H9 (cell line): Measurements from ENCODE around the gene BORCS8. TPM values are rescaled to one million over a fixed set of nuclear protein-coding genes. Genes with fewer than 3 reads are reported as not detected.
"Not testable (repeated sequence)": the region's sequence is repeated elsewhere in the genome, so short reads cannot be mapped to it uniquely, and the experiment has no call there.

ENCODE experiments used
- DNase-seq: peaks from one replicate; pipeline ENCODE4 v3.0.0-alpha.2; 2017
- H2AFZ ChIP-seq: one replicate; pipeline ENCODE4 v1.6.1; 2013; ENCODE audit warnings: mild to moderate bottlenecking, low read length, control low read depth, moderate library complexity
- H2AK5ac ChIP-seq: 2 replicates; pipeline ENCODE4 v1.6.1; 2013; ENCODE audit warnings: low read length, control low read depth, mixed read lengths; ENCODE audit not compliant: insufficient read length
- H2BK120ac ChIP-seq: one replicate; pipeline ENCODE4 v1.6.1; 2013; ENCODE audit warnings: low read depth, mild to moderate bottlenecking, low read length, control low read depth, inconsistent platforms; ENCODE audit not compliant: poor library complexity, severe bottlenecking
- H2BK12ac ChIP-seq: 2 replicates; pipeline ENCODE4 v1.6.1; 2013; ENCODE audit warnings: low read length, control low read depth, mixed read lengths, low read depth; ENCODE audit not compliant: insufficient read length
- H2BK15ac ChIP-seq: 2 replicates; pipeline ENCODE4 v1.6.1; 2013; ENCODE audit warnings: low read depth, low read length, control low read depth
- H2BK20ac ChIP-seq: one replicate; pipeline ENCODE4 v1.6.1; 2013; ENCODE audit warnings: low read depth, mild to moderate bottlenecking, low read length, control low read depth, inconsistent platforms; ENCODE audit not compliant: poor library complexity, severe bottlenecking
- H2BK5ac ChIP-seq: 2 replicates; pipeline ENCODE4 v1.6.1; 2013; ENCODE audit warnings: low read length, control low read depth, mixed read lengths; ENCODE audit not compliant: insufficient read length
- H3K14ac ChIP-seq: 2 replicates; pipeline ENCODE4 v1.6.1; 2013; ENCODE audit warnings: low read length, control low read depth; ENCODE audit not compliant: insufficient read depth
- H3K18ac ChIP-seq: 2 replicates; pipeline ENCODE4 v1.6.1; 2013; ENCODE audit warnings: low read depth, mild to moderate bottlenecking, mixed read lengths, low read length, control low read depth; ENCODE audit not compliant: insufficient read length
- H3K23ac ChIP-seq: 2 replicates; pipeline ENCODE4 v1.6.1; 2013; ENCODE audit warnings: low read length, control low read depth, mixed read lengths, low read depth; ENCODE audit not compliant: insufficient read length
- H3K23me2 ChIP-seq: 2 replicates; pipeline ENCODE4 v1.6.1; 2013; ENCODE audit warnings: low read depth, mild to moderate bottlenecking, mixed read lengths, low read length, control low read depth; ENCODE audit not compliant: insufficient read length, poor library complexity, severe bottlenecking
- H3K27ac ChIP-seq: 2 replicates; pipeline ENCODE4 v1.5.1; 2013; ENCODE audit warnings: low read length, control low read depth, mixed read lengths, low read depth; ENCODE audit not compliant: insufficient read length
- H3K27me3 ChIP-seq: 2 replicates; pipeline ENCODE4 v1.6.1; 2013; ENCODE audit warnings: low read length, control low read depth, inconsistent platforms; ENCODE audit not compliant: insufficient read depth
- H3K4ac ChIP-seq: 2 replicates; pipeline ENCODE4 v1.6.1; 2013; ENCODE audit warnings: low read depth, mild to moderate bottlenecking, control low read depth, inconsistent platforms, low read length, moderate library complexity
- H3K4me1 ChIP-seq: 2 replicates; pipeline ENCODE4 v1.6.1; 2013; ENCODE audit warnings: low read length, control low read depth, inconsistent platforms; ENCODE audit not compliant: insufficient read depth
- H3K4me2 ChIP-seq: 2 replicates; pipeline ENCODE4 v1.6.1; 2013; ENCODE audit warnings: low read length, control low read depth, mixed read lengths; ENCODE audit not compliant: insufficient read length, insufficient read depth
- H3K56ac ChIP-seq: 2 replicates; pipeline ENCODE4 v1.6.1; 2013; ENCODE audit warnings: low read depth, mild to moderate bottlenecking, mixed read lengths, low read length, control low read depth; ENCODE audit not compliant: insufficient read length
- H3K79me1 ChIP-seq: 2 replicates; pipeline ENCODE4 v1.6.1; 2013; ENCODE audit warnings: low read depth, mild to moderate bottlenecking, moderate library complexity, low read length, control low read depth, inconsistent platforms; ENCODE audit not compliant: insufficient read depth, poor library complexity, severe bottlenecking
- H3K79me2 ChIP-seq: 2 replicates; pipeline ENCODE4 v1.6.1; 2013; ENCODE audit warnings: low read length, control low read depth, inconsistent platforms; ENCODE audit not compliant: insufficient read depth
- H3K9ac ChIP-seq: 2 replicates; pipeline ENCODE4 v1.6.1; 2013; ENCODE audit warnings: low read length, control low read depth, mixed read lengths; ENCODE audit not compliant: insufficient read length; ENCODE audit errors: extremely low read depth
- H3K9me3 ChIP-seq: one replicate; pipeline ENCODE4 v1.6.1; 2013; ENCODE audit warnings: low read depth, low read length, inconsistent platforms; ENCODE audit not compliant: control insufficient read depth
- H3T11ph ChIP-seq: one replicate; pipeline ENCODE4 v1.6.1; 2013; ENCODE audit warnings: mild to moderate bottlenecking, low read length, control low read depth, inconsistent platforms
- H4K20me1 ChIP-seq: one replicate; pipeline ENCODE4 v1.6.1; 2013; ENCODE audit not compliant: control insufficient read depth, insufficient read length, insufficient read depth
- H4K5ac ChIP-seq: 2 replicates; pipeline ENCODE4 v1.6.1; 2013; ENCODE audit warnings: low read depth, mild to moderate bottlenecking, mixed read lengths, low read length, control low read depth; ENCODE audit not compliant: insufficient read length
- H4K8ac ChIP-seq: replicated peaks from 2 replicates; pipeline ENCODE4 v1.6.1; 2013; ENCODE audit warnings: low read length, control low read depth, mixed read lengths, low read depth; ENCODE audit not compliant: insufficient read length
- H4K91ac ChIP-seq: 2 replicates; pipeline ENCODE4 v1.6.1; 2013; ENCODE audit warnings: low read depth, mild to moderate bottlenecking, moderate library complexity, mixed read lengths, low read length, control low read depth; ENCODE audit not compliant: insufficient read length
- H3K27ac Mint-ChIP-seq, 3 experiments: 2 replicates in 2 of 3; 3 replicates in 1 of 3; pipeline ENCODE4 v1.8.0; 2020 to 2021; ENCODE audit warnings: mixed read lengths in 3 of 3, mild to moderate bottlenecking in 1 of 3, moderate library complexity in 1 of 3
- H3K27me3 Mint-ChIP-seq: 2 replicates; pipeline ENCODE4 v1.8.0; 2021; ENCODE audit warnings: low read depth, mild to moderate bottlenecking, moderate library complexity, mixed read lengths
- H3K36me3 Mint-ChIP-seq, 3 experiments: 2 replicates in 2 of 3; 3 replicates in 1 of 3; pipeline ENCODE4 v1.8.0; 2020 to 2021; ENCODE audit warnings: low read depth in 3 of 3, mixed read lengths in 3 of 3; ENCODE audit not compliant: insufficient read depth in 1 of 3
- H3K4me1 Mint-ChIP-seq, 2 experiments: 2 replicates each; pipeline ENCODE4 v1.8.0; 2020; ENCODE audit warnings: mixed read lengths in 2 of 2
- H3K4me3 Mint-ChIP-seq, 2 experiments: 2 replicates in 1 of 2; 3 replicates in 1 of 2; pipeline ENCODE4 v1.8.0; 2020 to 2021; ENCODE audit warnings: mild to moderate bottlenecking in 2 of 2, mixed read lengths in 2 of 2, moderate library complexity in 1 of 2
- H3K9me3 Mint-ChIP-seq, 2 experiments: 2 replicates in 1 of 2; 3 replicates in 1 of 2; pipeline ENCODE4 v1.8.0; 2020; ENCODE audit warnings: mild to moderate bottlenecking in 2 of 2, mixed read lengths in 2 of 2, moderate library complexity in 1 of 2
- CTCF ChIP-seq: fragments of 200-600 bp; sonication (generic); conservative IDR thresholded peaks from 3 replicates; pipeline ENCODE4 v1.8.0; 2021; ENCODE audit warnings: antibody characterized with exemption, mild to moderate bottlenecking
- WGBS: extraction: QIAGEN DNeasy Blood & Tissue Kit; methylation state at CpG from one replicate; pipeline ENCODE4 v1.1.7; 2013; ENCODE audit warnings: missing lambda C conversion rate, low lambda C conversion rate, mixed read lengths; ENCODE audit not compliant: insufficient read length; ENCODE audit errors: extremely low coverage; 5-methylcytosine and 5-hydroxymethylcytosine counted together
- total RNA-seq: library from RNA; stranded (reverse); gene quantifications from 2 replicates; pipeline ENCODE4 v1.2.1, GENCODE V29; 2021

Gene BORCS8
- total RNA-seq, 1 experiment from 2014 or later: 20.4 TPM

- Histone ChIP-seq H2AFZ (no peak overlapping the region), H3T11ph (no peak overlapping the region)
- no peak overlapping the region for H3K27ac Mint-ChIP-seq
Observed at GRCh38 chr19:19137556-19138108, 54.3 kb downstream of the BORCS8 start.

GRCh38 chr19:19135713-19136112, 56.2 kb downstream of the BORCS8 start:
- not testable (repeated sequence) for H2BK12ac ChIP-seq, DNase-seq, H4K5ac ChIP-seq, H2BK15ac ChIP-seq, H2BK20ac ChIP-seq, H3K9ac ChIP-seq, H2AFZ ChIP-seq, H3K27me3 ChIP-seq, H3K79me2 ChIP-seq, H3K4me2 ChIP-seq, H2AK5ac ChIP-seq, H3T11ph ChIP-seq, H3K14ac ChIP-seq, H4K20me1 ChIP-seq, H3K27ac Mint-ChIP-seq, H3K56ac ChIP-seq, H3K27ac ChIP-seq, H2BK120ac ChIP-seq, H3K18ac ChIP-seq, H3K9me3 ChIP-seq, H3K4ac ChIP-seq, H4K8ac ChIP-seq, H2BK5ac ChIP-seq, H3K79me1 ChIP-seq, H3K23ac ChIP-seq, H3K4me1 ChIP-seq, H4K91ac ChIP-seq, H3K4me3 Mint-ChIP-seq
- no CpG with 5 or more reads among the region's 6 CpGs for WGBS
- H3K27me3 Mint-ChIP-seq: peaks cover 22% of the 10 kb centered on the region
- H3K23me2 ChIP-seq: peaks cover 14% of the 10 kb centered on the region
- peaks cover 14 to 15% of the 10 kb centered on the region in 2 experiments for H3K4me1 Mint-ChIP-seq
- peaks cover 16 to 17% of the 10 kb centered on the region in 2 experiments for H3K9me3 Mint-ChIP-seq
- peaks cover 16 to 23% (median 20%) of the 10 kb centered on the region in 3 experiments for H3K36me3 Mint-ChIP-seq

More at GRCh38 chr19:19137556-19138108, 54.3 kb downstream of the BORCS8 start:
- no peak overlapping the region for H2BK5ac ChIP-seq
- H3K79me1 ChIP-seq: no peaks in the 10 kb centered on the region
- Mint-ChIP-seq H3K4me3 (peak overlapping the region; percentile 96 to 99), H3K9me3 (peaks cover 5 to 7% of the 10 kb centered on the region in 2 experiments), H3K27me3 (peaks cover 38% of the 10 kb centered on the region), H3K36me3 (peaks cover 7 to 11% (median 9%) of the 10 kb centered on the region in 3 experiments), H3K4me1 (peaks cover 14 to 15% of the 10 kb centered on the region in 2 experiments)
- no peaks in the 10 kb centered on the region for H3K9me3 ChIP-seq
- no peak overlapping the region for H3K23ac ChIP-seq
- no peaks in the 10 kb centered on the region for H3K4me1 ChIP-seq
- H3K4ac ChIP-seq: no peak overlapping the region
- H3K14ac ChIP-seq: no peak overlapping the region
- DNase-seq: peak; percentile 26
- no peaks in the 10 kb centered on the region; the same call in 1 of the 2 replicates for H3K27me3 ChIP-seq
- no peaks in the 10 kb centered on the region for H3K79me2 ChIP-seq
- no peak overlapping the region for H3K27ac ChIP-seq
- TF ChIP-seq CTCF: no peak
- H3K23me2 ChIP-seq: peaks cover 14% of the 10 kb centered on the region
- H2BK120ac ChIP-seq: no peak overlapping the region
- H4K8ac ChIP-seq: no peak overlapping the region
- H4K20me1 ChIP-seq: peaks cover 3% of the 10 kb centered on the region
- H2AK5ac ChIP-seq: no peak overlapping the region
- H3K9ac ChIP-seq: peak overlapping the region; percentile 43
- H3K18ac ChIP-seq: no peak overlapping the region
- no peak overlapping the region for H3K56ac ChIP-seq
- peak overlapping the region; percentile 72 for H3K4me2 ChIP-seq
- no peak overlapping the region for H2BK12ac ChIP-seq
- H4K5ac ChIP-seq: no peak overlapping the region
- WGBS: no CpG with 5 or more reads among the region's 25 CpGs
- no peak overlapping the region for H4K91ac ChIP-seq
- H2BK20ac ChIP-seq: no peak overlapping the region
- H2BK15ac ChIP-seq: no peak overlapping the region
